SK-N-SH (cell line): ENCODE measurements around the gene POLR2J. TPM values are rescaled to one million over a fixed set of nuclear protein-coding genes. Genes with fewer than 3 reads are reported as not detected.

ENCODE experiments used
- CTCF ChIA-PET: fragments of 300-600, 350-600 bp; formaldehyde crosslinking; extraction: SDS; loops from one replicate; lab custom pipeline; 2021; lab: Yijun Ruan, JAX
- POLR2A ChIA-PET: fragments of 350-600 bp; sonication (Branson Sonifier 250); formaldehyde crosslinking; extraction: SDS; loops from one replicate; lab custom pipeline; 2020; ENCODE audit warnings: antibody characterized with exemption, inconsistent platforms; lab: Yijun Ruan, JAX
- DNase-seq: peaks from one replicate; pipeline ENCODE4 v3.0.0; 2012
- H2AFZ ChIP-seq: fragments of 200-600 bp; sonication (generic); 2 replicates; pipeline ENCODE4 v1.8.1; 2016; ENCODE audit warnings: antibody characterized with exemption, mild to moderate bottlenecking, low read depth
- H3F3A ChIP-seq: fragments of 200-600 bp; sonication (generic); replicated peaks from 2 replicates; pipeline ENCODE3; 2016; ENCODE audit warnings: antibody characterized with exemption, mild to moderate bottlenecking; ENCODE audit not compliant: insufficient read depth
- H3K27ac ChIP-seq, 2 experiments: fragments of 200-500 bp in 1 of 2; fragments of 200-600 bp in 1 of 2; sonication (Bioruptor generic) in 1 of 2; sonication (generic), shearing (Covaris generic) in 1 of 2; 2 replicates each; pipeline versions ENCODE4 v1.5.1 to v1.6.1; 2014 to 2016; ENCODE audit warnings: low read depth in 2 of 2, inconsistent platforms in 1 of 2, low read length in 1 of 2, mild to moderate bottlenecking in 1 of 2, mixed read lengths in 1 of 2
- H3K27me3 ChIP-seq: fragments of 200-600 bp; sonication (generic), shearing (Covaris generic); 2 replicates; pipeline ENCODE4 v1.6.1; 2016; ENCODE audit warnings: mixed run types; ENCODE audit not compliant: insufficient read depth
- H3K36me3 ChIP-seq, 2 experiments: fragments of 200-500 bp in 1 of 2; fragments of 200-600 bp in 1 of 2; sonication (Bioruptor generic) in 1 of 2; sonication (generic) in 1 of 2; replicated peaks in 1 of 2; 2 replicates each; pipeline versions ENCODE3 to v1.5.1; 2014 to 2016; ENCODE audit warnings: low read length in 1 of 2, mild to moderate bottlenecking in 1 of 2; ENCODE audit not compliant: insufficient read depth in 2 of 2, control insufficient read depth in 1 of 2
- H3K4me1 ChIP-seq, 2 experiments: fragments of 200-500 bp in 1 of 2; fragments of 200-600 bp in 1 of 2; sonication (Bioruptor generic) in 1 of 2; sonication (generic), shearing (Covaris generic) in 1 of 2; 2 replicates each; pipeline versions ENCODE4 v1.5.1 to v1.6.1; 2014 to 2016; ENCODE audit warnings: low read depth in 1 of 2, low read length in 1 of 2, mixed run types in 1 of 2; ENCODE audit not compliant: insufficient read depth in 2 of 2, control insufficient read depth in 1 of 2
- H3K4me2 ChIP-seq: fragments of 200-600 bp; sonication (generic), shearing (Covaris generic); 2 replicates; pipeline ENCODE4 v1.6.1; 2017; ENCODE audit warnings: mixed run types
- H3K4me3 ChIP-seq, 2 experiments: fragments of 200-500 bp in 1 of 2; fragments of 200-600 bp in 1 of 2; sonication (Bioruptor generic) in 1 of 2; sonication (generic), shearing (Covaris generic) in 1 of 2; 2 replicates each; pipeline versions ENCODE4 v1.5.1 to v1.8.1; 2014 to 2016; ENCODE audit warnings: low read depth in 2 of 2, inconsistent platforms in 1 of 2, low read length in 1 of 2, mild to moderate bottlenecking in 1 of 2, mixed read lengths in 1 of 2, moderate library complexity in 1 of 2
- H3K79me2 ChIP-seq: fragments of 200-600 bp; sonication (generic); 2 replicates; pipeline ENCODE4 v1.8.1; 2017; ENCODE audit warnings: mild to moderate bottlenecking; ENCODE audit not compliant: insufficient read depth
- H3K9ac ChIP-seq: fragments of 200-600 bp; sonication (generic); 2 replicates; pipeline ENCODE4 v1.6.1; 2017; ENCODE audit warnings: mixed run types
- H3K9me2 ChIP-seq: fragments of 200-600 bp; sonication (generic); 2 replicates; pipeline ENCODE4 v1.6.1; 2017; ENCODE audit warnings: mixed run types
- H3K9me3 ChIP-seq: fragments of 200-600 bp; sonication (generic); 2 replicates; pipeline ENCODE4 v1.6.1; 2017; ENCODE audit warnings: mixed run types, mild to moderate bottlenecking, moderate library complexity
- H4K20me1 ChIP-seq: fragments of 200-600 bp; sonication (generic); 2 replicates; pipeline ENCODE4 v1.6.1; 2017; ENCODE audit warnings: mild to moderate bottlenecking, mixed run types; ENCODE audit not compliant: insufficient read depth
- CHD2 ChIP-seq: fragments of 150-350 bp; IDR thresholded peaks from 2 replicates; pipeline ENCODE4 v1.6.1; 2018; ENCODE audit warnings: low read length; ENCODE audit not compliant: partially characterized antibody
- CTCF ChIP-seq: fragments of 200-600 bp; sonication (generic); IDR thresholded peaks from 2 replicates; pipeline ENCODE4 v1.6.1; 2017; ENCODE audit warnings: antibody characterized with exemption, mild to moderate bottlenecking, moderate library complexity
- ELF1 ChIP-seq: IDR thresholded peaks from 2 replicates; pipeline ENCODE4 v1.4.0; 2012
- EP300 ChIP-seq, 2 experiments: IDR thresholded peaks; 2 replicates each; pipeline versions ENCODE4 v1.4.0 to v1.6.1; 2012; ENCODE audit warnings: borderline replicate concordance in 1 of 2, low read depth in 1 of 2, low read length in 1 of 2
- FOXJ3 ChIP-seq: sonication (generic); formaldehyde crosslinking; IDR thresholded peaks from 2 replicates; pipeline ENCODE4 v1.5.1; 2020; ENCODE audit warnings: mild to moderate bottlenecking, missing genetic modification reagents
- FOXM1 ChIP-seq: IDR thresholded peaks from 2 replicates; pipeline ENCODE4 v1.4.0; 2012; ENCODE audit warnings: low read depth, mild to moderate bottlenecking
- GABPA ChIP-seq: IDR thresholded peaks from 2 replicates; pipeline ENCODE4 v1.4.0; 2012; ENCODE audit warnings: low read depth, mild to moderate bottlenecking
- IRF3 ChIP-seq: fragments of 150-350 bp; IDR thresholded peaks from 2 replicates; pipeline ENCODE4 v1.6.1; 2016; ENCODE audit warnings: mild to moderate bottlenecking, low read depth, low read length
- MAX ChIP-seq: IDR thresholded peaks from 2 replicates; pipeline ENCODE4 v1.4.0; 2012; ENCODE audit warnings: low read depth
- RAD21 ChIP-seq: IDR thresholded peaks from 2 replicates; pipeline ENCODE4 v1.6.1; 2012; ENCODE audit warnings: mild to moderate bottlenecking, low read length
- RFX5 ChIP-seq: IDR thresholded peaks from 2 replicates; pipeline ENCODE4 v1.6.1; 2012; ENCODE audit warnings: mild to moderate bottlenecking, improper control_type of control experiment, low read length
- SIN3A ChIP-seq: IDR thresholded peaks from 2 replicates; pipeline ENCODE4 v1.6.1; 2012; ENCODE audit warnings: low read depth, mild to moderate bottlenecking, low read length, moderate library complexity, borderline replicate concordance
- TAF1 ChIP-seq: IDR thresholded peaks from 2 replicates; pipeline ENCODE4 v1.6.1; 2012; ENCODE audit warnings: low read depth, mild to moderate bottlenecking, low read length, moderate library complexity, borderline replicate concordance
- TCF12 ChIP-seq: IDR thresholded peaks from 2 replicates; pipeline ENCODE4 v1.4.0; 2012
- WGBS: methylation state at CpG from one replicate; pipeline ENCODE4 v1.1.6; 2017; ENCODE audit warnings: low lambda C conversion rate; 5-methylcytosine and 5-hydroxymethylcytosine counted together
- polyA plus RNA-seq, 3 experiments: library from polyadenylated mRNA; depleted of rRNA; stranded (reverse); fragments of >200 nt; gene quantifications; 2 replicates each; pipeline ENCODE4 v1.2.3, GENCODE V29; 2012
- TF ChIP-seq, protein P1 (sequence below): IDR thresholded peaks from 2 replicates; pipeline ENCODE4 v1.6.1; 2012; ENCODE audit warnings: mild to moderate bottlenecking, low read depth, low read length, moderate library complexity
- TF ChIP-seq, protein P2 (sequence below): IDR thresholded peaks from 2 replicates; pipeline ENCODE4; 2012

The POLR2J gene
- polyA plus RNA-seq, 1 of the 3 experiments (the other 2 are of a cell fraction), result 299 TPM

DNA sequence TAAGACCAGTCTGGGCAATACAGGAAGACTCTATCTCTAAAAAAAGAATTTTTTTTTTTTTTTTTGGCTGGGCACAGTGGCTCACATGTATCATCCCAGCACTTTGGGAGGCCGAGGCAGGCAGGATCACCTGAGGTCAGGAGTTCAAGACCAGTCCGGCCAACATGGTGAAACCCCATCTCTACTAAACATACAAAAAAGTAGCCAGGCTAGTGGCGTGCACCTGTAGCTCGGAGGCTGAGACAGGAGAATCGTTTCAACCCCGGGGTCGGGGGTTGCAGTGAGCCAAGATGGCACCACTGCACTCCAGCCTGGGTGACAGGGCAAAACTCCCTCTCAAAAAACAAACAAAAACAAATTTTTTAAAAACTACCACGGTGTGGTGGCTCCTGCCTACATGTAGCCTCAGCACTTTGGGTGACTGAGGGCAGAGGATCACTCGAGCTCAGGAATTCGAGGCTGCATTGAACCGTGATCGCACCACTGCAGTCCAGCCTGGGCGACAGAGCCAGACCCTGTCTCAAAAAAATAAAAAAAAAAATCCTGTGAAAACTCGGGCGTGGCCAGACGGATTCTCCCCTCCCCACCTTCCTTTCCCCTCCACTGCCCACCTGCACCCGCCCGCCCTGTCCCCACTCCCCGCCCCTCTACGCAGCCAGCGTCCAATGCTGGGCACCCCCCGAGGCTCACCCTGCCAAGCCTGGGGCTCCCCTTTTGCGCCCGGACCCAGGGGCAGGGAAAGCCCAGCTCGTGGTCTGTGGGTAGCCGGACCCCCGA is 46.1 kb downstream of the POLR2J start:
- Histone ChIP-seq H2AFZ (peak overlapping the region; percentile 95; the same call in 1 of the 2 replicates), H3K4me2 (peak overlapping the region; percentile 95), H3K79me2 (peaks cover 41% of the 10 kb centered on the region), H3K27me3 (no peaks in the 10 kb centered on the region), H3F3A (peaks cover 18% of the 10 kb centered on the region), H3K4me1 (peaks cover 8 to 11% of the 10 kb centered on the region in 2 experiments; a peak in 2 of 4 replicates)
- 54% methylated on average over 27 of the region's 27 CpGs for WGBS
- TF ChIP-seq RFX5 (no peak), FOXJ3 (CRISPR knock-in tag) (no peak), MAX (no peak), ELF1 (no peak), SIN3A (no peak), RAD21 (no peak), EP300 (IDR thresholded peaks at IDR 0.05; ENCODE audit: borderline replicate concordance in 1 of 2, low read depth in 1 of 2, low read length in 1 of 2) (no peak), CTCF (no peak), TAF1 (no peak), IRF3 (no peak), TCF12 (no peak), FOXM1 (no peak), GABPA (no peak), CHD2 (no peak)
- TF ChIP-seq, protein P1, sequence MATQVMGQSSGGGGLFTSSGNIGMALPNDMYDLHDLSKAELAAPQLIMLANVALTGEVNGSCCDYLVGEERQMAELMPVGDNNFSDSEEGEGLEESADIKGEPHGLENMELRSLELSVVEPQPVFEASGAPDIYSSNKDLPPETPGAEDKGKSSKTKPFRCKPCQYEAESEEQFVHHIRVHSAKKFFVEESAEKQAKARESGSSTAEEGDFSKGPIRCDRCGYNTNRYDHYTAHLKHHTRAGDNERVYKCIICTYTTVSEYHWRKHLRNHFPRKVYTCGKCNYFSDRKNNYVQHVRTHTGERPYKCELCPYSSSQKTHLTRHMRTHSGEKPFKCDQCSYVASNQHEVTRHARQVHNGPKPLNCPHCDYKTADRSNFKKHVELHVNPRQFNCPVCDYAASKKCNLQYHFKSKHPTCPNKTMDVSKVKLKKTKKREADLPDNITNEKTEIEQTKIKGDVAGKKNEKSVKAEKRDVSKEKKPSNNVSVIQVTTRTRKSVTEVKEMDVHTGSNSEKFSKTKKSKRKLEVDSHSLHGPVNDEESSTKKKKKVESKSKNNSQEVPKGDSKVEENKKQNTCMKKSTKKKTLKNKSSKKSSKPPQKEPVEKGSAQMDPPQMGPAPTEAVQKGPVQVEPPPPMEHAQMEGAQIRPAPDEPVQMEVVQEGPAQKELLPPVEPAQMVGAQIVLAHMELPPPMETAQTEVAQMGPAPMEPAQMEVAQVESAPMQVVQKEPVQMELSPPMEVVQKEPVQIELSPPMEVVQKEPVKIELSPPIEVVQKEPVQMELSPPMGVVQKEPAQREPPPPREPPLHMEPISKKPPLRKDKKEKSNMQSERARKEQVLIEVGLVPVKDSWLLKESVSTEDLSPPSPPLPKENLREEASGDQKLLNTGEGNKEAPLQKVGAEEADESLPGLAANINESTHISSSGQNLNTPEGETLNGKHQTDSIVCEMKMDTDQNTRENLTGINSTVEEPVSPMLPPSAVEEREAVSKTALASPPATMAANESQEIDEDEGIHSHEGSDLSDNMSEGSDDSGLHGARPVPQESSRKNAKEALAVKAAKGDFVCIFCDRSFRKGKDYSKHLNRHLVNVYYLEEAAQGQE, result no peak
- TF ChIP-seq, protein P2, sequence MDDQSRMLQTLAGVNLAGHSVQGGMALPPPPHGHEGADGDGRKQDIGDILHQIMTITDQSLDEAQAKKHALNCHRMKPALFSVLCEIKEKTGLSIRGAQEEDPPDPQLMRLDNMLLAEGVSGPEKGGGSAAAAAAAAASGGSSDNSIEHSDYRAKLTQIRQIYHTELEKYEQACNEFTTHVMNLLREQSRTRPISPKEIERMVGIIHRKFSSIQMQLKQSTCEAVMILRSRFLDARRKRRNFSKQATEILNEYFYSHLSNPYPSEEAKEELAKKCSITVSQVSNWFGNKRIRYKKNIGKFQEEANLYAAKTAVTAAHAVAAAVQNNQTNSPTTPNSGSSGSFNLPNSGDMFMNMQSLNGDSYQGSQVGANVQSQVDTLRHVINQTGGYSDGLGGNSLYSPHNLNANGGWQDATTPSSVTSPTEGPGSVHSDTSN, result no peak
- TF ChIP-seq, all 33 proteins: peak for 0
- no peaks in the 10 kb centered on the region for H3K9me2 ChIP-seq
- peak overlapping the region; percentile 72 for H3K9ac ChIP-seq
- POLR2A ChIA-PET, result interaction anchor here (0.6 to 1.3 kb wide), 2 partner anchors 9 to 15 kb away, joined by 3 to 4 read pairs; no protein-coding TSS in a partner anchor
- DNase-seq, result no peak
- peak overlapping the region; percentile 63 to 67 for H3K4me3 ChIP-seq
- H3K36me3 ChIP-seq, result peaks cover 0 to 15% of the 10 kb centered on the region in 2 experiments
- CTCF ChIA-PET, result interaction anchor here (0.7 to 2.1 kb wide), 4 partner anchors 19 to 35 kb away, joined by 3 to 9 read pairs (median 4); no protein-coding TSS in a partner anchor
- peak overlapping the region; percentile 36 to 74; a peak in 3 of 4 replicates for H3K27ac ChIP-seq
- no peaks in the 10 kb centered on the region for H3K9me3 ChIP-seq
- H4K20me1 ChIP-seq, result no peaks in the 10 kb centered on the region
